GM10847 (cell line): ENCODE measurements around the gene GNB4.

Experiments used
- POLR2A ChIP-seq: IDR thresholded peaks from 2 replicates; pipeline ENCODE4 v1.6.1; 2011; ENCODE audit not compliant: insufficient read length; ENCODE audit errors: extremely low read depth

GNB4 gene

DNA sequence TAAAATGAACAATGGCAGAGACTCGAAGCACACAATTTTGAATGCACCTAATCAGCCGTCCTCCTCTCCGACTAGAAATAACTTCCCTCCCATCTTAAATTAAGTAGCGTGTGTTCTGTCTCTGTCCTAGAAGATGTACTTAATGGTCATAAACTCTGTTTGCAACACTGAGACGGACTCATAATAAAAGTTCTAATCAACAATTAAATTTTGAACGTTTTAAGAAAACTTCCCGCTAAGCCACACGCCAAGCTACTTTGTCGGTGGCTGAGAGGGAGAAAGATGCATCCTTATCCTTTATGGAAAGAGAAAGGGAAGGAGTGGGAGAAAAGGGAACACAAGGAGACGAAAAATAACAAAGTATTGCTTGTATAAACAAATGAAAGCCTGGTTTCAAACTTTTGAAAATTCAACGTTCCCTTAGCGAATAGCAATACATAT, 989 bp downstream of the GNB4 start:
- TF ChIP-seq POLR2A = no peak

- no peak for TF ChIP-seq POLR2A
Observed at GRCh38 chr3:179449636-179450035, 1.6 kb downstream of the GNB4 start.

GRCh38 chr3:179447251-179447650, 4.0 kb downstream of the GNB4 start:
- no peak for TF ChIP-seq POLR2A

DNA sequence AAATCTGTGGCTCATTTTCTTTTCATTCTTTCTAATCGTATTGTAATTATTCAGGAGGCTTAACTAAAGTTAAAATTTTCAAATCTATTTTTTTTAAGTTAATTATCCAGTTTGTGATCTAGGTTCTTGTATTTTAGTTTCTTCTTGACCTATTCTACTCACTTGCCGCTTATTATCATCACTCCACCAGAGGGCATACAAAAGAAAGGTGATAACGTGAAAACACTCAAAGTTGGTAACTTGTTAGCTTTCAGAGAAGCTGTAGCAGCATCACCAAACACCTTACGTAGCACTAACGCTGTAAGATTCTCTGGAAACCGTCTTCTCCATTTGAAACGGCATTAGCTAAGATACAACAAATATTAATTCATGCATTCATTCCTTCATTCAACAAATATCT, 4.8 kb downstream of the GNB4 start:
- no peak for TF ChIP-seq POLR2A

DNA sequence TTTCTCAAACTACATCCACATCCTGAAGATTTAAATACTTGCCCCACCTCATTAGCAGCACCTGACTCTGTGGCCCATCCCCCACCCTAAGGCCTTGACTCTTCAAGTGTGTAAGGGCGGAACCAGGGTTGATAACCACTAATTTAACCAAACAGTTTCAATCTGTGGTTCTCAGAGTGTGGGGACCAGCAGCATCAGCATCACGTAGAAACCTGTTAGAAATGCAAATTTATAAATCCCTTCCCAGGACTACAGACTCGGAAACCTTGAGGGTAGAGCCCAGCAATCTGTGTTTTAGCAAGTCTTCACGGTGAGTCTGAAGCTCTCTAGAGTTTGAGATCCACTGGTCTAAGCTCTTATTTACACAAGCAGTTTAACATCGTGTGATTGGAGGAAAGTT, 12.4 kb downstream of the GNB4 start:
- no peak for TF ChIP-seq POLR2A

- no peak for TF ChIP-seq POLR2A
Observed at GRCh38 chr3:179436517-179436916, 14.8 kb downstream of the GNB4 start.

- no peak for TF ChIP-seq POLR2A
Observed at GRCh38 chr3:179432451-179432850, 18.8 kb downstream of the GNB4 start.

- no peak for TF ChIP-seq POLR2A
Observed at GRCh38 chr3:179432021-179432420, 19.2 kb downstream of the GNB4 start.

DNA sequence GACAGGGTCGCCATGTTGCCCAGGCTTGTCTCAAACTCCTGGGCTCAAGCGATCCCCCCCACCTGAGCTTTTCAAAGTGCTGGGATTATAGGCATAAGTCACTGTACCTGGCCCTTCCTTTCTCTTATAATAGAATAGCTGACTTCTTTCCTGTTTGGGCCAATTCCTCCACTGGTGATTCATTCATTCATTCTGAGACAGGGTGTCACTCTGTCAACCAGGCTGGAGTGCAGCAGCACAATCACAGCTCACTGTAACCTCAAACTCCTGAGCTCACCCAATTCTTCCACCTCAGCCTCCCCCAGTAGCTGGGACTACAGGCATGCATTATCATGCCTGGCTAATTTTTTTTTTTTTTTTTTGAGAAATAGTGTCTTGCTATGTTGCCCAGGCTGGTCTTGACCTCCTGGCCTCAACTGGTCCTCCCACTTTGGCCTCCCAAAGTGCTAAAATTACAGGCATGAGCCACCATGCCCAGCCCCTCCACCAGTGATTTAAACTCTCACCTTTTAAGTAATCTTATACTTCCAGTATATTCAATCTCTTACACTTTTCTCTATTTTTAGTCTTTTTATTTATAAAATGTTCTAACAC, 20.9 kb downstream of the GNB4 start:
- TF ChIP-seq POLR2A = no peak

DNA sequence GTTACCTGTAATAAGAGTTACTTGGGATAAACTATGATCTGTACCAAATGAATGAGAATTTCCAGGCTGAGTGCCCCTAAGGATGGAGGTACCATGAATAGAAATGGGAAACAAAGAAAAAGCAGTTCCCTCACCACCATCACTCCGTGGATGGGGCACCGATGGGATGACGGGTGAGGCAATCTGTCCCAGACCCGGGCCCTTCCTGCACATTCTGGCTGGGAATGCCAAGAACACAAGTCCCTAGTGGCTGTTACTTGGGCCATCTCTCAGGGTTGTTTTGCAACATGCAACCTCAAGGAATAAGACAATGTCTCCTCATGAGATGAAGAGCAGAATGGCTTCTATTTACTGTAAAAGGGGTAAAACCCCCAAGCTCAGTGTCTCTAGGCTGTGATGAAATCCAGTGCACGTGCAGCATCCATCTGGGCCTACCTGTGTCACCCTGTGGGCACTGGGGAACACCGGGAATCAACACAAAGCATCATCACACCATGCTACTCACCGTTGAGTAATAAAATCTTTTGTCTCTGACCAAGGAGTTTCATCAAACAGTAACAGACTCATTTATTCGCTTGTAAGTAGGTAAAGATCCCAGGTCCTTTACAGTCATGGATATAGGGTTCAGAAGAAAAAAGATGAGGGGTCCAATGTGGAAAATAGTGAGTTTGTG, 22.3 kb downstream of the GNB4 start:
- TF ChIP-seq POLR2A = no peak

GRCh38 chr3:179425075-179425474, 26.2 kb downstream of the GNB4 start:
- TF ChIP-seq POLR2A = no peak

DNA sequence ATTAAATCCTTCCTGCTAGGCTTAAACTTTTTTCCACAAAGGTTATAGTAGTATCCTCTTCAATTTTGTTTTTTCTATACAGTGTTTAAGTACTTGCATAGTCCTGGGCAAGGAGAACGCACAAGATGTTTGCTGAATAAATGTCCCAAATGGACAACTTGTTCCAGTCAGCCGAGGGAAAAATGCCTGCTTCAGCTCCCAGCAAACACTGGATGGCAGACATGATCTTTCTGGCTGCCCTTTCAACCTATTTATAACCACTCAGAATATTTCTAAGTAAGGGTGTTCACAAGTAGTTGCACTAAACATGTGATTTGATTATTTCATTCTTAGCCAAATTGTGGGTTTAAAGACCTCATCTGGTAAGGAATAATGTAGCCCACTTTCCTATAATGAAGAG, 29.8 kb downstream of the GNB4 start:
- no peak for TF ChIP-seq POLR2A

DNA sequence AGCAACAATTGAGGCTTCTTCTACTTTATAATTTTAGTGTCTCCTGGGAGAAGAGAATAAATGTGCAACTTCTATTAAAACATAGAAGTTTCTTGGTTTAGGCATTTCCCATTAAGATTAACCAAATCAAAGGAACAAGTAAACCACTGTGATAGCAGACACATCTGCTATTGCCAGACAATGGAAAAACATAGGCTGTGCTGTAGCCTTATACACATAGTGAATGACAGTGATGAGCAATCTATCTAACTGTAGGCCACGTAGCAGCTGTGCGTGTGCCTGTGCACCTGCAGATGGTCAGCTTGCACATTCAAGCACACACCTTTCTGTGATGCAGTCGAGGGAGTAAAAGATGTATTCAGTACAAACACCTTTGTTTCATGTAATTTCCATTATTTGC, 32.7 kb downstream of the GNB4 start:
- TF ChIP-seq POLR2A = no peak

DNA sequence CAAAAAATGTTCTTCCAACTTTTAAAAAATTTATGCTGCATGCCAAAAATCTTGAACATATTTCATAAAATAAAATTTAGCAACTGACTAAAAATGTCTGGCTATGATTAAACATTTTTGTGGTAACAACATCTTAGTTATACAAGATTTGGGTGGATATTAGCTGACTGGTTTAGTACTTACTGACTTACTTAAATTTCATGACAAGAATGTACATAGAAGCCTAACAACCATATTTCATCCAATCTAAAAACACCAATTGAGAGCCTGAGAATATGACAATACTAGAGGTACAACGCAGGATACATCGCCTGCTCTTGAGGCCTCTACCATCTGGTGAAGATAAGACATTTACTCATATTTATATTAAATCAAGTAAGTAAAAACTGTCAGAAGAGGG, 34.6 kb downstream of the GNB4 start:
- no peak for TF ChIP-seq POLR2A

DNA sequence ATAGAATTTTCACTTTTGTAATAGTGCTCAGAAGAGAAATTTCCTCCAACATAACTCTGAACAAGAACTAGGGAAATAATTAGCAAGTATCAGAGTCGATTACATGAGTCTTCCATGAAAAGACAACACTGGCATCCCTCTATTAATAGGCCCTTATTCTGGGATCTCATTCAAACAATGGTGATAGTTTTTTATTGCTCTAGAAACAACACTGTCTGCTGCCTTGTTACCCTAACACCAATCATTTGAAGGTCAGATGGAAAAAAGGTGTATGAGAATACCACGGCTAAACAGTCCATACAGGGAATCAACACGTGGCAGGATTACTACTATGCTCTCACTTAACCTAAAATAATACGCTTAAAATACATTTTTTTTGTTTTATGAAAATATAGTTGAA, 35.9 kb downstream of the GNB4 start:
- TF ChIP-seq POLR2A = no peak

GRCh38 chr3:179414804-179415203, 36.5 kb downstream of the GNB4 start:
- TF ChIP-seq POLR2A = no peak

DNA sequence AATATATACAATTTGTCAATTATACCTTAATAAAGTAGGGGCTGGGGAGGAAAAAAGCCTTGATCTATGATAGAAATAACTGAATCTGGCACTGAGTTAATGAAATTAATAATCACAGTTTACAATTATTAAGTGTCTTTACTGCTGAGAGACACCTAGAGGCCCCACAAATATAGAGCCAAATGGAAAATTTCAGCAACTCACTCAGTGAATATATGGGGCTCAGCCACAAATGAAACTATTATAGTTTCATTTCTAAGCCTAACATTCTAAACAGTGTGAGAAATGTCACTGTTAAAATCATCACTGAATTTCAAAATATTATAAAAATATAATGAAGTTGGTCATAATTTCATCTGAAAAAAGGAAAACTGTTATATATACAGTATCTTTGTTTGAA, 40.3 kb downstream of the GNB4 start:
- TF ChIP-seq POLR2A = no peak
